A549 (cell line): ENCODE measurements around the gene TCF4. TPM values are rescaled to one million over a fixed set of nuclear protein-coding genes. Genes with fewer than 3 reads are reported as not detected.

Source experiments
- ATAC-seq, 2 experiments: fragments of 200-7000 bp in 1 of 2; fragments of >200 bp in 1 of 2; cut with Nextera tagmentation in 1 of 2; cut with Tn5 transposase in 1 of 2; 3 replicates each; pipeline versions ENCODE4 v1.8.0 to v1.9.1; 2018 to 2020; ENCODE audit warnings: mild to moderate bottlenecking in 1 of 2, moderate library complexity in 1 of 2
- CTCF ChIA-PET: fragments of 300-600 bp; sonication (Branson Sonifier 250); formaldehyde crosslinking; extraction: SDS; loops from one replicate; lab custom pipeline; 2021; ENCODE audit warnings: antibody characterized with exemption, inconsistent platforms; lab: Yijun Ruan, JAX
- POLR2A ChIA-PET: fragments of 350-600 bp; formaldehyde crosslinking; extraction: SDS; loops from one replicate; lab custom pipeline; 2021; ENCODE audit warnings: antibody characterized with exemption, inconsistent platforms; lab: Yijun Ruan, JAX
- DNase-seq, 2 experiments: peaks; one replicate each; pipeline versions ENCODE4 v3.0.0 to v3.0.0-alpha.2; 2011 to 2016; ENCODE audit warnings: low read depth in 1 of 2, low spot score in 1 of 2
- FAIRE-seq: peaks from 2 replicates; lab custom pipeline; 2011; peaks lifted over from hg19 to GRCh38; lab: Jason Lieb, UNC
- H3K27ac ChIP-seq, 2 experiments: fragments of >200 bp; sonication (Bioruptor Twin); formaldehyde crosslinking; 3 replicates each; pipeline ENCODE4 v1.5.1; 2016 to 2017
- H3K4me1 ChIP-seq: fragments of >200 bp; sonication (Bioruptor Twin); formaldehyde crosslinking; 3 replicates; pipeline ENCODE4 v1.6.1; 2016
- H3K4me2 ChIP-seq: fragments of >200 bp; sonication (Bioruptor Twin); formaldehyde crosslinking; 3 replicates; pipeline ENCODE4 v1.6.1; 2016
- H3K4me3 ChIP-seq: fragments of >200 bp; sonication (Bioruptor Twin); formaldehyde crosslinking; 3 replicates; pipeline ENCODE4 v1.5.1; 2016
- H3K9me3 ChIP-seq: fragments of >200 bp; sonication (Bioruptor Twin); formaldehyde crosslinking; 3 replicates; pipeline ENCODE4 v1.6.1; 2016
- BHLHE40 ChIP-seq: IDR thresholded peaks from 2 replicates; pipeline ENCODE4 v1.6.1; 2012; ENCODE audit warnings: low read depth, low read length, inconsistent platforms
- CHD4 ChIP-seq: fragments of 200-600 bp; sonication (generic); IDR thresholded peaks from 2 replicates; pipeline ENCODE4 v1.6.1; 2016; ENCODE audit warnings: antibody characterized with exemption, mild to moderate bottlenecking, borderline replicate concordance
- EHMT2 ChIP-seq: fragments of 200-600 bp; sonication (generic); IDR thresholded peaks from 2 replicates; pipeline ENCODE4 v1.6.1; 2016; ENCODE audit warnings: antibody characterized with exemption, low read depth, mild to moderate bottlenecking, moderate library complexity
- EP300 ChIP-seq, 2 experiments: fragments of >200 bp; sonication (Bioruptor Twin); formaldehyde crosslinking; IDR thresholded peaks; 2 replicates in 1 of 2; 3 replicates in 1 of 2; pipeline ENCODE4 v1.6.1; 2016 to 2017
- FOSL2 ChIP-seq, 2 experiments: fragments of 450-650 bp in 1 of 2; fragments of >200 bp in 1 of 2; sonication (Bioruptor Twin) in 1 of 2; formaldehyde crosslinking; IDR thresholded peaks; 2 replicates each; pipeline versions ENCODE4 v1.5.0 to v1.6.1; 2016 to 2020; ENCODE audit warnings: mild to moderate bottlenecking in 1 of 2, moderate library complexity in 1 of 2
- HOXB13 ChIP-seq: fragments of 250-450 bp; sonication (Bioruptor Pico); IDR thresholded peaks from 2 replicates; pipeline ENCODE4 v1.5.0; 2020; ENCODE audit warnings: low read depth, mild to moderate bottlenecking, moderate library complexity
- HOXB5 ChIP-seq: fragments of 250-450 bp; sonication (Bioruptor Pico); IDR thresholded peaks from 2 replicates; pipeline ENCODE4 v1.5.0; 2020; ENCODE audit warnings: mild to moderate bottlenecking, moderate library complexity
- JUNB ChIP-seq: fragments of >200 bp; sonication (Bioruptor Twin); formaldehyde crosslinking; IDR thresholded peaks from 2 replicates; pipeline ENCODE4 v1.6.1; 2016
- KDM5A ChIP-seq: fragments of 200-600 bp; sonication (generic); IDR thresholded peaks from 2 replicates; pipeline ENCODE4 v1.6.1; 2016; ENCODE audit warnings: antibody characterized with exemption, mild to moderate bottlenecking
- MAFK ChIP-seq: fragments of 450-650 bp; IDR thresholded peaks from 2 replicates; pipeline ENCODE4 v1.6.1; 2014; ENCODE audit not compliant: partially characterized antibody
- NR3C1 ChIP-seq: fragments of >200 bp; sonication (Bioruptor Twin); formaldehyde crosslinking; IDR thresholded peaks from 3 replicates; pipeline ENCODE4 v1.6.1; 2017
- PHF8 ChIP-seq: fragments of 200-600 bp; sonication (generic); IDR thresholded peaks from 2 replicates; pipeline ENCODE4 v1.6.1; 2016; ENCODE audit warnings: low read depth, mild to moderate bottlenecking, antibody characterized with exemption, moderate library complexity, borderline replicate concordance
- POLR2AphosphoS2 ChIP-seq: conservative IDR thresholded peaks from 2 replicates; pipeline ENCODE4 v1.6.1; 2012; ENCODE audit warnings: low read length, improper control_type of control experiment, inconsistent platforms
- RFX5 ChIP-seq: fragments of 450-650 bp; IDR thresholded peaks from 2 replicates; pipeline ENCODE4 v1.7.1; 2014; ENCODE audit warnings: antibody characterized with exemption, mild to moderate bottlenecking, moderate library complexity
- SMC3 ChIP-seq: fragments of >200 bp; sonication (Bioruptor Twin); formaldehyde crosslinking; IDR thresholded peaks from 3 replicates; pipeline ENCODE4 v1.6.1; 2018; ENCODE audit warnings: inconsistent platforms
- TP53 ChIP-seq: fragments of 250-450 bp; sonication (Bioruptor Pico); IDR thresholded peaks from 2 replicates; pipeline ENCODE4 v1.5.0; 2021; ENCODE audit warnings: mild to moderate bottlenecking, moderate library complexity
- ZC3H11A ChIP-seq: fragments of 450-650 bp; IDR thresholded peaks from 2 replicates; pipeline ENCODE4 v1.6.1; 2014; ENCODE audit warnings: antibody characterized with exemption, mild to moderate bottlenecking
- WGBS: methylation state at CpG from one replicate; pipeline ENCODE4 v1.1.6; 2017; ENCODE audit errors: missing lambda C conversion rate; 5-methylcytosine and 5-hydroxymethylcytosine counted together
- polyA plus RNA-seq, 4 experiments: library from polyadenylated mRNA; depleted of rRNA in 3 of 4; stranded (reverse); fragments of >200 nt; fragmentation: RNase III in 1 of 4; extraction: RNeasy Plus Mini Kit Qiagen cat#74134 plus additional on column Dnase treatment in 1 of 4; gene quantifications; 2 replicates in 3 of 4; 3 replicates in 1 of 4; pipeline ENCODE4 v1.2.3, GENCODE V29; 2011 to 2017
- TF ChIP-seq, protein P1 (sequence below): fragments of 450-650 bp; IDR thresholded peaks from 2 replicates; pipeline ENCODE4 v1.6.1; 2014; ENCODE audit warnings: antibody characterized with exemption
- TF ChIP-seq, protein P2 (sequence below): fragments of 250-450 bp; sonication (Bioruptor Pico); IDR thresholded peaks from 2 replicates; pipeline ENCODE4 v1.5.0; 2021; ENCODE audit warnings: mild to moderate bottlenecking, moderate library complexity, borderline replicate concordance
- TF ChIP-seq, protein P3 (sequence below): IDR thresholded peaks from 2 replicates; pipeline ENCODE4 v1.6.1; 2012
- TF ChIP-seq, protein P4 (sequence below): fragments of >200 bp; sonication (Bioruptor Twin); formaldehyde crosslinking; IDR thresholded peaks from 2 replicates; pipeline ENCODE4 v1.6.1; 2016
- TF ChIP-seq, protein P5 (sequence below): fragments of >200 bp; sonication (Bioruptor Twin); formaldehyde crosslinking; IDR thresholded peaks from 3 replicates; pipeline ENCODE4 v1.5.1; 2016

TCF4 gene
- polyA plus RNA-seq, 2 of the 4 experiments (the other 2 are of a cell fraction), result 3.0 to 4.0 TPM

DNA sequence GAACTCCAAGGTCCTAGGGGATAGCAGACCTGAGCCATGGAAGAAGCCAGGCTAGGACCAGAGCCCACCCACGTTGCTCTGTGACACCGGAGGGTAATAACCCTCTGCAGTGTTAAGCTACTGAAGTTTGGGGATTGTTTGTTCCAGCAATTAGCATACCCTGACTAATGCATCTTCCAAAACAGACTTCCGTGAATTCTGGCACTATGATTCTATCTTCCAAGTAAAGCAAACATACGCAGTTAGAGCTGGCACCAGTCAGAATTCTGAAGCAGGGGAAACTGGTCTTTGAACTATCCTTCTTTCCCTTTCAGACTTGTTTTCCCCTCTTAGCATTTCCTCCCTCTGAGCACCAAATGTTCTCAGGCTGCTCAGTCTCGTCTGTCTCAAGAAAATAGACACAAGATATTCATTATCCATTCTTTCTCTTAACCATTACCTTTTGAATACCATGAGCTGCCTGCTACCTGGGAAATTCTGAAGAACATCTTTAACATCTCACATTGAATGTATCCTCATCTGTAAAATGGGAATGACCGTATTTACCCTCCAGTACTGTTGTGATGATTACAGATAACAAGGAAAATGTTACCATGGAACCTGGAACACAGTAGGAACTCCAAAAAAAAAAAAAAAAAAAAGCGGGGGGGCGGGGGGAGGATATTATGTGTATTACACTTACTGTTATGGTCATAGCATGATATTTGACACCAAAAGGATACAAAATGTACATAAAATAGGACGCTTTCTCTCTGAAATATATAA is 108.2 kb downstream of the TCF4 start:
- FAIRE-seq, result no peak
- no peak overlapping the region for H3K27ac ChIP-seq
- TF ChIP-seq, protein P1, sequence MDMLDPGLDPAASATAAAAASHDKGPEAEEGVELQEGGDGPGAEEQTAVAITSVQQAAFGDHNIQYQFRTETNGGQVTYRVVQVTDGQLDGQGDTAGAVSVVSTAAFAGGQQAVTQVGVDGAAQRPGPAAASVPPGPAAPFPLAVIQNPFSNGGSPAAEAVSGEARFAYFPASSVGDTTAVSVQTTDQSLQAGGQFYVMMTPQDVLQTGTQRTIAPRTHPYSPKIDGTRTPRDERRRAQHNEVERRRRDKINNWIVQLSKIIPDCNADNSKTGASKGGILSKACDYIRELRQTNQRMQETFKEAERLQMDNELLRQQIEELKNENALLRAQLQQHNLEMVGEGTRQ, result no peak
- TF ChIP-seq HOXB13 (CRISPR knock-in tag) (no peak), CHD4 (no peak), FOSL2 (IDR thresholded peaks at IDR 0.05) (no peak), FOSL2 (CRISPR knock-in tag; IDR thresholded peaks at IDR 0.05) (no peak), PHF8 (no peak), HOXB5 (CRISPR knock-in tag) (no peak), ZC3H11A (no peak), SMC3 (no peak), TP53 (CRISPR knock-in tag) (no peak), BHLHE40 (no peak)
- TF ChIP-seq, protein P2, sequence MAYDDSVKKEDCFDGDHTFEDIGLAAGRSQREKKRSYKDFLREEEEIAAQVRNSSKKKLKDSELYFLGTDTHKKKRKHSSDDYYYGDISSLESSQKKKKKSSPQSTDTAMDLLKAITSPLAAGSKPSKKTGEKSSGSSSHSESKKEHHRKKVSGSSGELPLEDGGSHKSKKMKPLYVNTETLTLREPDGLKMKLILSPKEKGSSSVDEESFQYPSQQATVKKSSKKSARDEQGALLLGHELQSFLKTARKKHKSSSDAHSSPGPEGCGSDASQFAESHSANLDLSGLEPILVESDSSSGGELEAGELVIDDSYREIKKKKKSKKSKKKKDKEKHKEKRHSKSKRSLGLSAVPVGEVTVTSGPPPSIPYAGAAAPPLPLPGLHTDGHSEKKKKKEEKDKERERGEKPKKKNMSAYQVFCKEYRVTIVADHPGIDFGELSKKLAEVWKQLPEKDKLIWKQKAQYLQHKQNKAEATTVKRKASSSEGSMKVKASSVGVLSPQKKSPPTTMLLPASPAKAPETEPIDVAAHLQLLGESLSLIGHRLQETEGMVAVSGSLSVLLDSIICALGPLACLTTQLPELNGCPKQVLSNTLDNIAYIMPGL (CRISPR knock-in tag), result no peak
- H3K4me3 ChIP-seq, result no peak overlapping the region
- no peak for DNase-seq
- no peaks in the 10 kb centered on the region for H3K4me1 ChIP-seq
- H3K4me2 ChIP-seq, result no peak overlapping the region
- WGBS, result 50% methylated on average over 9 of the region's 9 CpGs
- POLR2A ChIA-PET, result no interaction called here
- CTCF ChIA-PET, result no interaction called here
- no peak for ATAC-seq
- no peaks in the 10 kb centered on the region for H3K9me3 ChIP-seq

DNA sequence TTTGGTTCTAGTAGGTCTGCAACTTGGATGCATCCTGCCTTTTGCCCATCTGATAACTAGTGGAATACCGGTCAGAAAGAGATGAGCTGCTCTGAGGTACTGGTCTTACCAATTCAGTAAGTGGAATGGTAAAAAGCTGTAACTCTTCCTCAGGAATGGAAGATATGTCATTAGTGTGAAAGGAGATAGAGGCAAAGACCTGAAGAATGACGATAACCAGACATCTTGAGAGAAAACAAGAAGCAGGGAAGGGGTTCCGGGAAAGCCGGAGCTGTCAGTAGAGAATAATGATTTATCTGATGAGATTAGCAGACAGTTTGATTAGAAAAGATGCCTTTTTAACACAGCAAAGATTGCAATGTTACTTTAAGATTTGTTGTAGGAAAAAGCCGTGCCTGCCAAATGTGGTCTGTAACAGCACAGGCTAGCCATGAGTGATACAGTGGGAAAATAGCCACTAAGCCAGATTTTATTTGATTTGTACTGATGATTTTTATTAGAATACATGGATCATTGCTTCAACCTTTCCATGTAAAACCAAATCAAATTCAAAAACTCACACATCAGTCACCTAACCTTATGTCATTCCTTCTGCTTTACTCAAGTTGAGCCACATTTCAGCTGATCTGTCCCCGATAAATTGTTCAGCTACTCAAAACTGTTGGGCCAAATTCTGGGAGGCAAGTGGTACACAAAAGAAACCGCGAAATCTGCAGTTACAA is 110.0 kb downstream of the TCF4 start:
- FAIRE-seq (no peak), DNase-seq (no peak)
- no peaks in the 10 kb centered on the region for H3K9me3 ChIP-seq
- no peak for TF ChIP-seq POLR2AphosphoS2
- no peak for TF ChIP-seq RFX5
- no peak for TF ChIP-seq JUNB
- TF ChIP-seq, protein P3, sequence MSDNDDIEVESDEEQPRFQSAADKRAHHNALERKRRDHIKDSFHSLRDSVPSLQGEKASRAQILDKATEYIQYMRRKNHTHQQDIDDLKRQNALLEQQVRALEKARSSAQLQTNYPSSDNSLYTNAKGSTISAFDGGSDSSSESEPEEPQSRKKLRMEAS, result no peak
- TF ChIP-seq EP300 (IDR thresholded peaks at IDR 0.05), result no peak
- no peak for TF ChIP-seq HOXB5 (CRISPR knock-in tag)
- TF ChIP-seq, protein P4, sequence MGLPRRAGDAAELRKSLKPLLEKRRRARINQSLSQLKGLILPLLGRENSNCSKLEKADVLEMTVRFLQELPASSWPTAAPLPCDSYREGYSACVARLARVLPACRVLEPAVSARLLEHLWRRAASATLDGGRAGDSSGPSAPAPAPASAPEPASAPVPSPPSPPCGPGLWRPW, result no peak
- TF ChIP-seq NR3C1, result no peak
- TF ChIP-seq, all 56 proteins: peak for 0
- POLR2A ChIA-PET, result no interaction called here
- H3K4me1 ChIP-seq, result no peaks in the 10 kb centered on the region
- H3K4me3 ChIP-seq, result no peak overlapping the region
- CTCF ChIA-PET, result no interaction called here
- WGBS, result 73% methylated on average over 8 of the region's 8 CpGs
- ATAC-seq, result no peak
- H3K27ac ChIP-seq, result no peak overlapping the region
- H3K4me2 ChIP-seq, result peak overlapping the region; percentile 46; the same call in 2 of the 3 replicates

DNA sequence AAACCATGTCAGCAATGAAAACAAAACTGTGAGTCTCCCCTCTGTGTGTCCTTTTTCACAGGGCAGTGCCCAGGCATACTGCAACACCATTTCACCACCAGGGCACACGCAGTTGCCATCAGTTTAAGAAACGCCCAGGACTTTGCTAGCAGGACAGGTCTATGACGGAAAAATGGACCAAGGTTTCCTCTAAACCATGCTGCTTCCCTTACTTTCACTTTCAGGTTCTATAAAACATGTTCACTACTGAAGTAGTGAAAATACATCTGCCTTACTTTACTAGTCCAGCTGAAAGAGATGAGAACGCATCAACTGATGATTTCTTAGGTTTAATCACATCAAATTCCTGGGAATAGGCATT is 110.5 kb downstream of the TCF4 start:
- H3K27ac ChIP-seq, result no peak overlapping the region
- FAIRE-seq (no peak), DNase-seq (no peak), ATAC-seq (no peak)
- no peaks in the 10 kb centered on the region for H3K4me1 ChIP-seq
- no peak overlapping the region for H3K4me3 ChIP-seq
- H3K4me2 ChIP-seq, result peak overlapping the region; percentile 46; the same call in 2 of the 3 replicates
- ChIA-PET CTCF (no interaction called here), POLR2A (no interaction called here)
- WGBS, result 38% methylated on average over 4 of the region's 4 CpGs
- H3K9me3 ChIP-seq, result no peaks in the 10 kb centered on the region
- TF ChIP-seq, protein P3, result no peak
- TF ChIP-seq MAFK (no peak), EP300 (IDR thresholded peaks at IDR 0.05) (no peak), BHLHE40 (no peak), EHMT2 (no peak), KDM5A (no peak), NR3C1 (no peak)
- TF ChIP-seq, protein P4, result no peak
- TF ChIP-seq, protein P5, sequence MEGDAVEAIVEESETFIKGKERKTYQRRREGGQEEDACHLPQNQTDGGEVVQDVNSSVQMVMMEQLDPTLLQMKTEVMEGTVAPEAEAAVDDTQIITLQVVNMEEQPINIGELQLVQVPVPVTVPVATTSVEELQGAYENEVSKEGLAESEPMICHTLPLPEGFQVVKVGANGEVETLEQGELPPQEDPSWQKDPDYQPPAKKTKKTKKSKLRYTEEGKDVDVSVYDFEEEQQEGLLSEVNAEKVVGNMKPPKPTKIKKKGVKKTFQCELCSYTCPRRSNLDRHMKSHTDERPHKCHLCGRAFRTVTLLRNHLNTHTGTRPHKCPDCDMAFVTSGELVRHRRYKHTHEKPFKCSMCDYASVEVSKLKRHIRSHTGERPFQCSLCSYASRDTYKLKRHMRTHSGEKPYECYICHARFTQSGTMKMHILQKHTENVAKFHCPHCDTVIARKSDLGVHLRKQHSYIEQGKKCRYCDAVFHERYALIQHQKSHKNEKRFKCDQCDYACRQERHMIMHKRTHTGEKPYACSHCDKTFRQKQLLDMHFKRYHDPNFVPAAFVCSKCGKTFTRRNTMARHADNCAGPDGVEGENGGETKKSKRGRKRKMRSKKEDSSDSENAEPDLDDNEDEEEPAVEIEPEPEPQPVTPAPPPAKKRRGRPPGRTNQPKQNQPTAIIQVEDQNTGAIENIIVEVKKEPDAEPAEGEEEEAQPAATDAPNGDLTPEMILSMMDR, result no peak
